ENCODE measurements around the gene ARSA. TPM values are rescaled to one million over a fixed set of nuclear protein-coding genes. Genes with fewer than 3 reads are reported as not detected.

The ARSA gene
- total RNA-seq, 1 experiment from 2014 or later = 10.3 TPM

- Mint-ChIP-seq H3K36me3 (ENCODE audit: insufficient read depth in 1 of 3, low read depth in 3 of 3) (peaks cover 6 to 16% (median 13%) of the 10 kb centered on the region in 3 experiments), H3K27me3 (ENCODE audit: low read depth) (peaks cover 46% of the 10 kb centered on the region), H3K4me1 (peaks cover 16 to 27% of the 10 kb centered on the region in 2 experiments), H3K27ac (no peak overlapping the region), H3K9me3 (peaks cover 4 to 5% of the 10 kb centered on the region in 2 experiments; a peak in 3 of 5 replicates), H3K4me3 (peak overlapping the region; percentile 68 to 77; a peak in 4 of 5 replicates)
- no peak overlapping the region for H3K56ac ChIP-seq (ENCODE audit: insufficient read length, low read depth, low read length)
- H2BK15ac ChIP-seq (ENCODE audit: low read depth, low read length) = no peak overlapping the region
- H2BK20ac ChIP-seq (ENCODE audit: low read depth, low read length, poor library complexity, severe bottlenecking) = no peak overlapping the region
- H3T11ph ChIP-seq (ENCODE audit: low read length) = no peak overlapping the region
- H2BK120ac ChIP-seq (ENCODE audit: low read depth, low read length, poor library complexity, severe bottlenecking) = no peak overlapping the region
- no peak overlapping the region for H4K5ac ChIP-seq (ENCODE audit: insufficient read length, low read depth, low read length)
- H3K79me1 ChIP-seq (ENCODE audit: insufficient read depth, low read depth, low read length, poor library complexity, severe bottlenecking) = no peaks in the 10 kb centered on the region
- no peak for DNase-seq
- TF ChIP-seq CTCF (conservative IDR thresholded peaks at IDR 0.05) = no peak
- H2AFZ ChIP-seq (ENCODE audit: low read length) = no peak overlapping the region
- WGBS (ENCODE audit: extremely low coverage, insufficient read length, low lambda C conversion rate) = no CpG with 5 or more reads among the region's 14 CpGs
- H3K23me2 ChIP-seq (ENCODE audit: insufficient read length, low read depth, low read length, poor library complexity, severe bottlenecking) = peaks cover 8% of the 10 kb centered on the region
- H3K9me3 ChIP-seq (ENCODE audit: control insufficient read depth, low read depth, low read length) = no peaks in the 10 kb centered on the region
- no peak overlapping the region for H3K23ac ChIP-seq (ENCODE audit: insufficient read length, low read depth, low read length)
- no peaks in the 10 kb centered on the region for H4K20me1 ChIP-seq (ENCODE audit: control insufficient read depth, insufficient read depth, insufficient read length)
- peaks cover 6% of the 10 kb centered on the region; the same call in 1 of the 2 replicates for H3K27me3 ChIP-seq (ENCODE audit: insufficient read depth, low read length)
- H3K4me2 ChIP-seq (ENCODE audit: insufficient read depth, insufficient read length, low read length) = no peak overlapping the region
- no peak overlapping the region for H2BK12ac ChIP-seq (ENCODE audit: insufficient read length, low read depth, low read length)
- no peak overlapping the region for H3K18ac ChIP-seq (ENCODE audit: insufficient read length, low read depth, low read length)
- H3K27ac ChIP-seq (ENCODE audit: insufficient read length, low read depth, low read length) = no peak overlapping the region
- no peaks in the 10 kb centered on the region; the same call in 1 of the 2 replicates for H3K4me1 ChIP-seq (ENCODE audit: insufficient read depth, low read length)
- H4K91ac ChIP-seq (ENCODE audit: insufficient read length, low read depth, low read length) = no peak overlapping the region
- no peak overlapping the region for H3K4ac ChIP-seq (ENCODE audit: low read depth, low read length)
- no peak overlapping the region for H3K14ac ChIP-seq (ENCODE audit: insufficient read depth, low read length)
- no peak overlapping the region for H3K9ac ChIP-seq (ENCODE audit: extremely low read depth, insufficient read length, low read length)
- H4K8ac ChIP-seq (replicated peaks; ENCODE audit: insufficient read length, low read depth, low read length) = no peak overlapping the region
- H2AK5ac ChIP-seq (ENCODE audit: insufficient read length, low read length) = no peak overlapping the region
- H3K79me2 ChIP-seq (ENCODE audit: insufficient read depth, low read length) = no peaks in the 10 kb centered on the region
- H2BK5ac ChIP-seq (ENCODE audit: insufficient read length, low read length) = no peak overlapping the region
Measured at GRCh38 chr22:50676180-50676636, 48.3 kb upstream of the ARSA start.

Measured in H9 (cell line).